HuH-7.5 (cell line): Measurements from ENCODE around the gene CHN2.

Source experiments
- DNase-seq: peaks from one replicate; pipeline ENCODE4 v3.0.0; 2011; ENCODE audit warnings: low spot score

The CHN2 gene

DNA sequence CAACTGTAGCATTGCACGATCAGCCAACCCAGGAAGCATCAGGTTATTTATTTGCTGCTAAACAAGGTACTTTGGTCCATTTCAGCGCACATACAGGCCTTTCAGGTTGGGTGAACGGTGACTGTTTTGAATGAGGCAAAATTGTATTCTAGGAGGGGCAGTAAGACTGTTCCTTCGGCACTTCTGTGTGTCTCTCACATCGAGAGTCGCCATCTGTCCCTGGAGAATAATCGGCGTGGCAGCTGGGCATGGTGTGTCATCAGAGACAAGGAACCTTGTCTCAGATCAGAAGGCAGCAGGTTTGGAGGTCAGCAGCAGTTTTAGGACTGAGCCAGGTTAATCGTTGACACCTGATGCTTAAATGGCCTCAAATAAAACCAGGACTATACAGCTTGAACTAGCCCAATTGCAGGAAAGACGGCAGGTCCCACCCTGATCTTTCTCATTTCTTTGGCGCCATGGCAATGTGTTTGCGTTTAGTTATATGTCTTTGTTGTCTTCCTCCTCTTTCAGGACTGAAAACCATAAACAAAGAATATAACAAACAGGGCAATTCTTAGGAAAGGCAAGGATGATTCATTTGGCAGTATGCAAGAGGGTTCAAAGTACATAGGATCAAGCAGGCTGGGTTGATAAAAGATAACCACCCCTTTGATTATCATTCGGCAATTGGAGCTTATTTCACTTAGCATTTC is 277.0 kb downstream of the CHN2 start:
- DNase-seq = no peak

DNA sequence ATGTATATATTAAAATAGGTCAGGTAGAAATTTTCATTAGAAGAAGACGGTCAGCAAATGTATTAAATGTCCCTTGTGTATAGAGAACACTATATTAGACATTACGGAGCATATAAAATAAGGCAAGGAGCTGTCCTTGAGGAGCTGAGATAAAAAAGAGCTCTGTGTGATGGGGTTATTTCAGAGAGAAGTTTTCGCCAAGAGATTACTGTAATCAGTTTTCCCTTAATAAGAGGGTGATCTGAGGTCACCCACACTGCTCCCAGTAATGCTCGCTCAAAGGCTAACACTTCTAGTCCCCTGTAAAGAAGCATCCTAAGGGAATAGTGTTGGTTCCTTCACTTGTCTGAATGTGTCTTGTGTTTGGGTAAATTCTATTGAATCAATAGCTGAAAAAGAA is 282.3 kb downstream of the CHN2 start:
- DNase-seq = no peak

DNA sequence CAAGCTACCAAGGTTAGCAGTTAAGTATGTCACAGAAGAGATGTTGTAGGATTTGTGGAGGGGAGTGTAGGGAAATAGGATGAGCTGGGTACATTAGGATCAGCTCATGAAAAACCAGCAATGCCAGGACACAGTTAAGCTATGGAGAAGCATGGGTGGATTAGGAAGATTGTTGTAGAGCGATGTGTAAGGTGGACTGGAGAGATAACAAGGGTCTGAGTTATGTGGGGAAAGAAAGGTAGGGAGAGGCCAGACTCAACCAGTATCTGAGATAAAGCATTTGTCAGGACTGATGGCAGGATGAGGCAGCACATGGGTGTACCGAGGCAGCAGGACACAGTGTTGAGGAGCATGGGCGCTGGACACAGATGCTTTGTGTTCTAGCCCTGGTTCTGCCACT is 283.7 kb downstream of the CHN2 start:
- DNase-seq = no peak

DNA sequence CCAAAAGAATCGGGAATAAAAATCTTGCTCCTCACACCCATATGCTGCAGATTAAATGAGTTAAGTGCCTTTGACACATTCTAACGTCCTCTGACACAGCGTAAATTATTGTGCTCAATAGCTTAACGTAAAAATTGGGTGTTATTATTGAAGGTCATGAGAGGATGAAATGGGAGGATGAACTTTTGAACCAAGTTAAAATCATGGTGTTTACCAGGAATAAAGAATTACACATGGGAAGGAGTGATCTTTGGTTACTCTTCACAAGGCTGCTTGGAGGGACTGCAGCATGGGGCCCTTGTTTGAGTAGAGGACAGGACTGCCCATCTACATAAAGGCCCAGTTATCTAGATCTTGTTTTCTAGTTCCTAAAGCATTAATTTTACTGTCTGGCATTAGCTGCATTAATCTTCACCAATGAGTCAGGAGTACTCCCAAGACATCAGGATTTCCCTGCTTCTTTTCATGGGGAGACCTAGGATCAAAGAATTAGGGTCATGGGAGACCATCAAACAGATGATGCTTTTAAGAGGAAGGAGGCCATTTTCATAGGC is 284.2 kb downstream of the CHN2 start:
- no peak for DNase-seq

DNA sequence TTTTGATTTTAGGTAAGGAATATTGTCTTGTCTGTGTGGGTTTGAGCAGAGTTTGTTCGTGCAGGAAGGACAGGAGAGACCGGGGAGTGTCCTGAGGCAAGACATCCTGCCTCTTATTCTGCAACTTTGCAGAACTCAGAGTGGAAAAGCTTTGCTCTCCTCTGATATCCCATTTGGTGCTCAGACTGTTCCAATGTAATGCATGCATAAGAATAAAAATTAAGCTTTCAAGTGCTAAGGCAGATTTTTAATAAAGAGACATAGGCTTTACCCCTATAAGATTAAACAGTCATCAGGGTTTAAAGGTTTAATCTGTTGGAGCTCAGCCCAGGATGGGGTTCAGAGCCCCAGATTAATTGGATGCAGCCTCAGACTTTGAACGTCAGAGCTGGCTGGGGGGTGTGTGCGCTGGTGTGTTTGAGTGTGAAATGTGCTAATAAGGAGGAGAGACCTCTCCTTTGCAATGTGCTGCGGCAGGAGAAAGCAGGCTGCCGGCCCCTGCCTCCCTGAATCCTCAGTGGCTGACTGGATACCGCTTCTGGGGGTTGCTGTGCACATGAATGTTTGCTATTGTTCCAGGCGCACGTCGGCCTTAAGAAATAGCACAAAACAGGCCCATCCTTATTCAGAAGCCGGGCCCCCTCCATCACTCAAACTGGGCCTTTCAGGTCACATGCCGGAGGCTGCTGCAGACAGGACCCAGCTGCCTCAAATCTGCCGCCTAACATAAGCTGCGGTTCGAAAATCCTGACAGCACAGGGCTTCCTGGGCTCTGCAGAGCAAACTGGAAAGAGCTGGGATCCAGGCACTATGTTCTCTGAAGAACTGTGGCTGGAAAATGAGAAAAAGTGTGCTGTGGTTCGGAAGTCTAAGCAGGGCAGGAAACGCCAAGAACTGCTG is 285.0 kb downstream of the CHN2 start:
- no peak for DNase-seq

DNA sequence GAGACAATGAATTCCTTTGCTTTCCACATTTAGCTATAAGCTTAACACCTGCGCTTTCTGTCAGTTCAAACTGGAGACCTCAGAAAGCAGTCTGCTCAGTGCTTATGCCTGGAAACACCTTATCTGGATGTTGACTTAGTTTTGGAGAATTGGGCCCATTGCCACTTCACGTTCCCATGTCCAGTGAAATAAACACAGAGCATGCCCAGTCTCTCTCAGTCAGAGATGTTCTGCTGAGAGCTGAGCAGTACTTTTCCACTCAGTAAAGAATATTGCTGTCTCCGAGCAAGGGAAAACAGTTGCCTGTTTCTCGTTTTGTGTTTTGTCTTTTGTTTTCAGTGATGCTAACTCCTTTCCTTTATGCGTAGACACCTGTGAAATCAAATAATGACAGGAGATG is 285.9 kb downstream of the CHN2 start:
- DNase-seq = no peak

DNA sequence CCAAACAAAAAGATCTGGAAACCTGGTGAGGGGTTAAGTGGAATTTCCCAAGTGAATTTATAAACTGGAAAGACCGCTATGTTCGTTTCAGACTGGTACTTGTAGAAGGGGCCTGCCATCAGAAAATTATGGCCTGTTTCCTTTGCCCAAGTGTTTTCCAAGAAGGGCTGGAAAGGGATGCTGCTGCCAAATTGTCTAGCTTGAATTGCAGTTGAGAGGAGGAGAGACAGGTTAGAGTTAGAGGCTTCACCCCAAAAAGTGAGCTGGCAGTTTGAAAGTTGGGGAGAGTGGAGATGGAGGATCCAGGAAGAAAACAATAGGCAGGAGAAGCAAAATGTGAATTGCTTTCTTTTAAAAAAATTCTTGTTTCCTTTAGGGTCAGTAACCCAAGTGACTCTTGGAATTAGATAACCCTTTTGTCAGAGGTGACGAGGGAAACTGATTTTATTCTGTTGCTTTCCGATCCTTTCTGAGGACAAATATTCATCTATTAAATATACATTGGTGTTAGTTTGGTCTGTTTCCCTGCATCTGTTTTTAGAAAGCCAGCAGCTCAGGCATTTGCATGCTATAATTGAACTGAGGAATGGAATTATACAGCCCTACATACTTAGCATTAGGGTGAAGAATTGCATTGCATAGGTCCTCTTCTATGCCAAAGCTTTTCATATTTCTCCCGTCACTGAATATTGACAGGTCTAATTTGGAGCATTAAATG is 286.5 kb downstream of the CHN2 start:
- DNase-seq = no peak

DNA sequence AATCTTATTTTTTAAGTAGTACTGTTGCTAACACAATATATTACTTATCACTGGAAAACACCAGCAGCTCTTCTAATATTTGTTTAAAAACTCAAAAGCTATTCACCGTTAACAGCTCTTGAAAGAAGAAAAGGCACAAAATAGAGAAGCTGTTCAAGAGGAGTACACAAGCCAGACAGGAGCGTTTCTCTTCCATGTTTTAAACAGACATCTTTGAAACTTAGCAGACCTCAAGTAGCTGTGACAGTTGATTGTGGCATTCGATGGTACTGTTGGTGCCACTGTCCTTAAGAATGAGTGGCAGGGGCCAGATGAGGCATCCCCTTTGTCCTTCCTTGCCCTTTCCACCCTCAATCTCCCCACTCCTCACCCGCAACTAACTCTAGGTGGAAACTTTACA is 287.5 kb downstream of the CHN2 start:
- DNase-seq = no peak

DNA sequence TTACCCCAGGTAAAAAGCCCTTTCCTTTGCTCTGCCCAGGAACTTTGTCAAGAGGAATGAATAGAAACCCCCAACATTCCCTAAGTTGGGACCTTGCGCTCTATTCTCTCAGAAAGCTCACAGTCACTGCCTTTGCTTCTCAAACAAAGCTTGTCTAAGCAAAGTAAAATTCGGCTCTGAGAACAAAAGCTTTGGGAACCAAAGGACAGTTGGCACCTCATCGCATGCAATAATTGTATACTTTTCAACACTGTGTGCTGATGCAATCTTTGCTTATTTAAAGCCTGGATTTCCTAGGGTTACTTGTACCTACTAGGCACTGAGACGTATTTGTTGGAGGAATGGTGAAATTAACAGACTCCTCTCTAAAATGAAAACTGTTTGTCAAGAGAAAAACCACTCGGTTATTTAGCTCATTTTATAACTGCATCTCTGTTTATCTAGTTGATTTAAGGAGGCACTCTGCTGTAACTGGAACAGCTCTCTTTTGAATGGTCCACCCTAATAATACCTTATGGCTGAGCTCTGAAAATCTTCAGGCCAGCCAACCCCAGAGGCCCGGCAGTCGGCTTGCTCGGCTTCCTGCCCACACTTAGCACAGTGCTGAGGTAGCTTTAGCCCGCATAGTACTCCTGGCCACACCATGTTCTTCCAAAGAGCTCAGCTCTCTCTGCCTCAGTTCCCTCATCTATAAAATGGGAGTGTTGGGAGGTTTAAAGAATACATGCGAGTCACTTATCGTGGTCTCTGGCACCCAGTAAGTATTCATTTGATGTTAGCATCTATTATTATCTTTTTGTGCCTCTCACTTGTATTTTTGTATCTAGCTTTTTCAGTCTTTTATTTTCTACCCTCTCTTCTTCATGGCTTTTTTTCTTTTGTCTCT is 288.9 kb downstream of the CHN2 start:
- DNase-seq = no peak

DNA sequence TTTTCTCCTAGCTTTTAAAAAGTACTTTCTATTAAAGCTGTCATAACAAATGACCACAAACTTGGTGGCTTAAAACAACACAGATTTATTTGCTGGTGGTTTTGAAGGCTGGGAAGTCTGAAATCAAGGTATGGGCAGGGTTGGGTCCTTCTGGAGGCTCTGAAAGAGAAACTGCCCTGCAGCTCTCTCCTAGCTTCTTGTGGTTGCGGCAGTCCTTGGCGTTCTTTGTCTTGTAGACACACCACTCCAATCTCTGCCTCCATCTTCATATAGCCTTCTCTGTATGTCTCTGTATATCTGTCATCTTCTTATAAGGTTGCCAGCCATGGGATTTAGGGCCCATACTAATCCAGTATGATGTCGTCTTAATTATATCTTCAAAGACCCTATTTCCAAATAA is 289.7 kb downstream of the CHN2 start:
- DNase-seq = no peak

DNA sequence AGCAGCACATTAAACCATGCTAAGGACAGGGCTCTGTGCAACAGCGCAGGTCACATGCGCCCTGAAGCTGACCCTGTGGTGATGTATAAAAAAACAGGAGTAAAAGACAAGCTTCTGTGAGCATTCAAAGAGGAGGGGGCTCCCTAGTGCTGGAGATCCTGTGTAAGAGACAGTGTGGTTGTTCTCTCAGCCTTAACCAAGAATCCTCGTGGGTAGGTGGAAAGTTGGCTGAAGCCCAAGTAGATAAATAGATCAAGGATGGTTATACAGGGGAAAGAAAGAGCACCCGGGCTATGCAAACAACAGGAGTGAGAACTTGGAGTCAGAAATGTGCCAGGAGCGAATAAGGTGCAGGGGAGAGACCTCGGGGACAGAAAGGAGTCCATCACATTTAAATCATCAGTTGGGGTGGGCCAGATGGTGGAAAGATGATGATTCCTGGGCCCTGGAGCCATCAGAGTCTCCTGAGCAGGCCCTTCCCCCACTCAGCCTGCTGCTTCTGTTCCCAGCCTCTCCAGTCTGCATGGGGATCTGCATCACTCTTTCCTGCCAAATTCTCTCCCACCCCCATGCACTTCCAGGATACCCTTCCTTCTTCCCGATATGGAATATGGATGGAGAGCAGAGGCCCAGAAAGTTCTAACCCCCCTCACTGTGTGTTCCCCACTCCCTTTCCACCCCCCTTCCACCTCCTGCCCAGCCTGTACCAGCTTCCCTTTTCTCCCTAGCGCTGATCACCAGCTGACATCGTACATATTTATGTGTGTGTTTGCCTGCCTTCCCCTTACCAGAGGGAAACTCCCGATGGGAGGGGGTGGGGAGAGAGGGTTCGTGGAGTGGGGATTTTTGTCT is 291.0 kb downstream of the CHN2 start:
- DNase-seq = no peak

DNA sequence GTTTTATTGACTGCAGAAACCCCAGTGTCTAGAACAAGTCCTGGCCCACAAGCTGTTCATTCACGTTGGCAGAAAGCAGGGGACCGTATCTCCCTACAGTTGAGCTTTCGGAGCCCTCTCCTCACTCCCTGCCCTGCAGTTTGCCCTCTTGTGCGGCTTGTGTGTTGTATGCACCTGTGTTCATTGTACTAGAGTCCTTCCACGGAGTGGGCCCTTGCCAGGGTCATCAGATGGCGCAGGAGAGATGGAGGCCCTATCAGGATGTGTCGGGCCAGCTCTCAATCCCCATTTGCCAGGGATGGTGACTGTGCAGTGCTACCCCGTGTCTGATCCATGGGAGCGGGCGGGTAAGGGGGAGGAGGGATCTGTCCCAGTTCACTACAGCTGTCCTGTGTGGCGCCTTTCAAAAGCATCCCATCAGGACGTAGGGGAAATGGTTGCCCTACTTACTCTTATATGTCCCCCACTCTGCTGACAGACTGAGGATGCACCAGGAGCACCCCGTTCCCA is 291.7 kb downstream of the CHN2 start:
- DNase-seq = no peak

DNA sequence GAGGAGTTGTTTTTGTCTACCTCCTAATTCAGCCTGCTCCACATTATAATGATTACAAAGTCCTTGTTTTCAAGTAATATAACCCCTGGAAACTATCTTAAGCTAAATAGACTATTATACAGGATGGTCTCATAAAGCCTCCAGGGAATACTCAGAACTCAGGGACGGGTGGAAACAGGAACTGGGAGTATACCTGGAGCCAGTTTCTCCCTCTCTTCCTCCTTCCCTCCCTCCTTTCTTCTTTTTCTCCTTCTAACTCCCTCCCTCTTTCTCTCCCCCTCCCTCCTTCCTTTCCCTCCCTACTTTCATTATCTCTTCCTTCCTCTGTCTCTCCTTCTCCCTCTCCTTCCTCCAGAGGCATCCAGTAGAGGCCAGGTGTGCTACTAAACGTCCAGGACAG is 292.8 kb downstream of the CHN2 start:
- no peak for DNase-seq

DNA sequence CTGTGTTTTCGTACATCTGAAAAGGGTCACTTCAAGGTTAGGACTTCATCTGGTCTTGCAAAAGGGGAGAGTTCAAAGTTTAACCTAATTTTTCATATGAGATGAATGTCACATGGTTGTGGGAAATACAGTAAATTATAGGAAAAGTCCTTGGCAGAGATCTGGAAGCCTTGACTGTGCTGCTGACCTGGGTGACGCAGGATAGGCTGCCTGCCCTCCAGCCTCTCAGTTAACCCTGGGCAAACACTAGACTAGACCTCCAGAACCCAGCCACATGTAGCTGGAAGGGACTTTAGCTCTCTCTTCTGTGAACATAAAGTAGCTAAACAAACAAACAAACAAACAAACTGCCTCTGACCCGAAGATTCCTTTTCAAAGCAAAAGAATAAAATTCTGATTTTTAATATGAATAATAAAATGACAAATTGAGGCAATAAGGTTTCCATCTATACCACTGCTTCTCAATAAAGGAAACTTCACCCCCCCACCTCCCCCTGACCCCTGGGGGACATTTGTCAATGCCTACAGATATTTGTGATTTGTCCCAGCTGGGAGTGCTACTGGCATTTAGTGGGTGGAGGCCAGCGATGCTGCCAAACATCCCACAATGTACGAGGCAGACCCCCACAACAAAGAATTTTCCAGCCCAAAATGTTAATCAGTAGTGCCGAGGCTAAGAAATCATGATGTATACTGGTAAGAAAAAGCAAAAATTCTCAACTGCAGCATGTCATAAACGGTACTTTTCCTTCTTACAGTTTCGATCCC is 293.8 kb downstream of the CHN2 start:
- DNase-seq = no peak

DNA sequence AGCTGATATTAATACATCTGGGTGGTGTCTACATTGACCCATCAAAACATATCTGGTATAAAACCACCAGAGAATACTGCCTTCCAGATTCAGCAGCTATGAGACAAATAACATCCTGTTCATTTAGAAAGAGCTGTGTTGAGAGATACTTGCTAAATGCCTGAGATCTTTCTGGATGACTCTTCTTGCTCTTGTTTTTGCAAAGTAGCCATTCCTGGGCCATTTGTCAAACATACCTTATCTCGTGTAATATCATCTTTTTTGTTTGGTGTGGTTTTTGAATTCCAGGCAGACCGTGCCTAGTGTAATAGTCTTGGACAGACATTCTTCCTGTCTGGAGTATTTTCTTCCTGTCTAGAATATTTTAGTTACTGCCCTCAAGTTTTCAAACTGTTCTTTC is 294.4 kb downstream of the CHN2 start:
- DNase-seq = no peak

DNA sequence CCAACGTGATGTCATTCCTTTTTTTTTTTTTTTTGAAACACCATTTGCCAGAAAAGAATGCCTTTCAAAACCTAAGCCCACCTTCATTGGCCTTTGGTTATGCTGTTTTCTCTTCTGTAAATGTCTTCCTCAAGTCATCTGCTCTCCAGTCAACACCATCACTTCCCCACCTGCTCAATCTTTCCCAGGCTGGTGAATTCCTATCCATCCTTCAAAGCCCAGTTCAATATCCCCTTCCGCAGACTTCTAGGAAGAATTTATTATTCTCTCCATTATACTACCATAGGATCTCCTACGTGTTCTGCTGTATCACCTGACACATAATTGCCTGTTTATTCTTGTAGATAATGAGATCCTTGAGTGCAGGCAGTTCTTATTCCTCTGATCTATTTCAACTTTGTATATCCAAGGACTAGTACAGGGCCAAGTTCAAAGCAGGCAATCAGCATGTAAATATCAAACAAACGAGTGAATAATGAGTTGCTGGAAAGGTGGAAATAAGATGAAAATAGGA is 295.6 kb downstream of the CHN2 start:
- no peak for DNase-seq

DNA sequence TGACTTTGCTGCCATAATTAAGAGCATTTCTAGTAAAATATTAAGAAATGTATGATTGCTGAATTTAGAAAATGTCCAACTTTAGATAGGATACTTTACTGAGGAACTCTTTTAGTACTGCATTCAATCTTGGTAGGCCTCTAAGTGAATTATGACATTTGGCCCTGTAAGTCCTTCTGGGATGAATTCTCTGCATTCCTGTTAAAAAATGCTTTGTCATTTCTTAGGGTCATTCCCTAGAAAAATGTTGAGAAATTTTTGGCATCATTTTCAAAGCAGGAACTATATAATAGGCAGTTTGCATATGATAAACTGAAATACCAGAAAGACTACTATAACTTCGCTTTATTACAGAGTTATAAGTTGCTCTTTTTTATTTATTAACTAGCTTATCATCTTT is 299.8 kb downstream of the CHN2 start:
- no peak for DNase-seq

DNA sequence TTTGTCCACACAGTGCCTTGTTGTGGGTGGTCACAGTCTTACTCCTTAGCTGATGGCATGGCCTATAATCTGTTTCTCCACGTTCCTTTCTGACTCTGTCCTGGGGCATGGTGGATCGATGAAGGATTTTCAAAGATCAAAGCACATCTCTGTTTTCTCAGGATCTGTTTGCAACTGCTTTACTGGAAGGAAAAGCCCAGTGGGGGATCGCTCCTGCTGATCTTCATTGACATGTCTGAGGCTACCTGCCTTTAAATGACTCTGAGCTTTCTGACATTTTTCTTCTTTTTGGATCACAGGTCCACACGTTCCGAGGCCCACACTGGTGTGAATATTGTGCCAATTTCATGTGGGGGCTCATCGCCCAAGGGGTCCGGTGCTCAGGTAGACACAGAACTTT is 301.1 kb downstream of the CHN2 start:
- DNase-seq = no peak

DNA sequence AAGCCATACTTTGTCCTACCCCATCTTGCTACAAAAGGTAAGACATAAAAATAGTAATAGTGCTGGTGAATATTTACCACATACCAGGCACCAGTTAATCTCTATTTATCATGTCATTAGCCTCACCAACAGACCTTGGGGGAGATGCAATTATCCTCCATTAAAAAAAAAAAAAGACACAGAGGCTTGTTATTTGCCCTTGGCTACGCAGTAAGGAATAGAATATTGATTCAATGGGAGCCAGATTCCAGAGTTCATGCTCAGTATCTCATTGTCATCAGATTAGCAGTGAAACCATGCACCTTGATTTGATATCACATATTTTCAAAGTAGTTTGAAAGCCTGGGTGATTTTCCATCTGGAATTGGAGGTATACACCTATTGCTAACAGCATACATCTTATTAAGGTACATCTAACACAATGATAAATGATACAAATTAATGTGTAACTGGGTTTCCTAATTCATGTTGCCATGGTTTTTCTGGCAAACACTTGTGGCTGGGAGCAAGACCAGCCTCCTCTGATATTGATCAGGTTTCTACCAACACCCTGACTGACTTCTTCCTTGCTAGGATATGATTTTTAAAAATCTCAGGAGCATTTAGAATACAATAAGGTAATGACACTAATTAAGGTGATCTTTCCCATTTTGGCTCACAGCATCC is 301.9 kb downstream of the CHN2 start:
- no peak for DNase-seq
